GM12892 (cell line): ENCODE results near the gene ENAH.

ENCODE experiments used
- POLR2A ChIP-seq: IDR thresholded peaks from 2 replicates; pipeline ENCODE4 v1.6.1; 2011; ENCODE audit warnings: low read depth, low read length, control low read depth
- POLR2AphosphoS5 ChIP-seq: IDR thresholded peaks from 2 replicates; pipeline ENCODE4 v1.6.1; 2011; ENCODE audit warnings: low read depth, low read length, control low read depth
- TAF1 ChIP-seq: IDR thresholded peaks from 2 replicates; pipeline ENCODE4 v1.6.1; 2011; ENCODE audit warnings: low read depth, mild to moderate bottlenecking, control low read depth, low read length, borderline replicate concordance

- TF ChIP-seq POLR2A (no peak), TAF1 (no peak), POLR2AphosphoS5 (no peak)
These were observed 35.0 kb downstream of the ENAH start for GRCh38 chr1:225617956-225618355.
